IMR-90 (cell line): ENCODE measurements around the gene MOCOS. TPM values are rescaled to one million over a fixed set of nuclear protein-coding genes. Genes with fewer than 3 reads are reported as not detected.

Source experiments
- ATAC-seq: fragments of 200-7000 bp; cut with Tn5 transposase; 2 replicates; pipeline ENCODE4 v1.9.1; 2020; ENCODE audit warnings: low read depth, mild to moderate bottlenecking, moderate library complexity
- BruUV-seq: library from RNA; stranded (reverse); fragments of 400-500 nt; replicated peaks from 2 replicates; lab custom pipeline; 2021; lab: Mats Ljungman, UMichigan
- CTCF ChIA-PET: fragments of 300-600 bp; formaldehyde crosslinking; extraction: SDS; loops from one replicate; lab custom pipeline; 2021; ENCODE audit warnings: antibody characterized with exemption; lab: Yijun Ruan, JAX
- POLR2A ChIA-PET: fragments of 300-600 bp; sonication (Branson Sonifier 250); formaldehyde crosslinking; loops from one replicate; lab custom pipeline; 2022; ENCODE audit warnings: antibody characterized with exemption; ENCODE audit not compliant: unreplicated experiment; lab: Charles Lee
- DNase-seq: peaks from one replicate; pipeline ENCODE4 v3.0.0; 2013
- H2AFZ ChIP-seq: replicated peaks from 2 replicates; pipeline ENCODE3; 2013; ENCODE audit warnings: low read length, mild to moderate bottlenecking; ENCODE audit not compliant: poor library complexity
- H2AK5ac ChIP-seq: 2 replicates; pipeline ENCODE4 v1.6.1; 2013; ENCODE audit warnings: low read depth, low read length, inconsistent platforms
- H2AK9ac ChIP-seq: replicated peaks from 2 replicates; pipeline ENCODE3; 2013; ENCODE audit warnings: mild to moderate bottlenecking, low read depth, low read length, moderate library complexity; ENCODE audit not compliant: poor library complexity
- H2BK120ac ChIP-seq: 2 replicates; pipeline ENCODE4 v1.6.1; 2013; ENCODE audit warnings: low read depth, low read length, inconsistent platforms
- H2BK15ac ChIP-seq: 3 replicates; pipeline ENCODE4 v1.6.1; 2013; ENCODE audit warnings: low read depth, low read length, inconsistent platforms
- H2BK20ac ChIP-seq: 2 replicates; pipeline ENCODE4 v1.6.1; 2013; ENCODE audit warnings: low read depth, mild to moderate bottlenecking, inconsistent platforms, low read length, moderate library complexity
- H2BK5ac ChIP-seq: 2 replicates; pipeline ENCODE4 v1.6.1; 2013; ENCODE audit warnings: mild to moderate bottlenecking, low read depth, low read length, inconsistent platforms; ENCODE audit not compliant: poor library complexity, severe bottlenecking
- H3K14ac ChIP-seq: replicated peaks from 2 replicates; pipeline ENCODE4 v1.6.1; 2013; ENCODE audit warnings: low read depth, low read length, inconsistent platforms
- H3K18ac ChIP-seq: 2 replicates; pipeline ENCODE4 v1.6.1; 2013; ENCODE audit warnings: low read depth, low read length, control low read depth
- H3K23ac ChIP-seq: 2 replicates; pipeline ENCODE4 v1.6.1; 2013; ENCODE audit warnings: low read depth, low read length, inconsistent platforms
- H3K27ac ChIP-seq: 2 replicates; pipeline ENCODE4 v1.5.1; 2013; ENCODE audit warnings: mild to moderate bottlenecking, control low read depth, low read length; ENCODE audit not compliant: insufficient read depth
- H3K27me3 ChIP-seq: 2 replicates; pipeline ENCODE4 v1.6.1; 2013; ENCODE audit warnings: low read length; ENCODE audit not compliant: control insufficient read depth, insufficient read depth
- H3K36me3 ChIP-seq: 2 replicates; pipeline ENCODE4 v1.6.1; 2013; ENCODE audit warnings: low read length, mixed read lengths; ENCODE audit not compliant: control insufficient read depth, insufficient read depth
- H3K4ac ChIP-seq: 2 replicates; pipeline ENCODE4 v1.6.1; 2013; ENCODE audit warnings: low read depth, low read length, inconsistent platforms
- H3K4me1 ChIP-seq: 2 replicates; pipeline ENCODE4 v1.6.1; 2013; ENCODE audit warnings: low read length, mixed read lengths; ENCODE audit not compliant: control insufficient read depth, insufficient read depth
- H3K4me2 ChIP-seq: 2 replicates; pipeline ENCODE4 v1.6.1; 2013; ENCODE audit warnings: low read depth, mild to moderate bottlenecking, control low read depth, low read length, moderate library complexity
- H3K4me3 ChIP-seq: 2 replicates; pipeline ENCODE4 v1.5.1; 2013; ENCODE audit warnings: low read depth, mild to moderate bottlenecking, control low read depth, low read length, moderate library complexity; ENCODE audit not compliant: insufficient read depth
- H3K56ac ChIP-seq: 2 replicates; pipeline ENCODE4 v1.6.1; 2013; ENCODE audit warnings: low read length, inconsistent platforms; ENCODE audit not compliant: insufficient read depth; ENCODE audit errors: extremely low read depth
- H3K79me1 ChIP-seq, 2 experiments: 2 replicates each; pipeline ENCODE4 v1.6.1; 2013; ENCODE audit warnings: low read length in 2 of 2, inconsistent platforms in 1 of 2, low read depth in 1 of 2
- H3K9ac ChIP-seq: 2 replicates; pipeline ENCODE4 v1.6.1; 2013; ENCODE audit warnings: low read depth, low read length, control low read depth
- H3K9me1 ChIP-seq: 2 replicates; pipeline ENCODE4 v1.6.1; 2013; ENCODE audit warnings: low read length, inconsistent platforms; ENCODE audit not compliant: insufficient read depth
- H3K9me3 ChIP-seq: 2 replicates; pipeline ENCODE4 v1.6.1; 2013; ENCODE audit warnings: low read length; ENCODE audit not compliant: control insufficient read depth, insufficient read depth
- H4K20me1 ChIP-seq: 2 replicates; pipeline ENCODE4 v1.6.1; 2013; ENCODE audit warnings: low read length, inconsistent platforms; ENCODE audit not compliant: insufficient read depth
- H4K5ac ChIP-seq: 2 replicates; pipeline ENCODE4 v1.6.1; 2013; ENCODE audit warnings: mild to moderate bottlenecking, low read depth, low read length, control low read depth
- H4K8ac ChIP-seq, 2 experiments: 2 replicates each; pipeline ENCODE4 v1.6.1; 2013; ENCODE audit warnings: low read depth in 2 of 2, low read length in 2 of 2, control low read depth in 1 of 2, inconsistent platforms in 1 of 2
- H4K91ac ChIP-seq: 2 replicates; pipeline ENCODE4 v1.6.1; 2013; ENCODE audit warnings: low read depth, low read length, inconsistent platforms; ENCODE audit not compliant: insufficient read depth
- BHLHE40 ChIP-seq: fragments of 150-350 bp; IDR thresholded peaks from 2 replicates; pipeline ENCODE4 v1.6.1; 2016; ENCODE audit warnings: mild to moderate bottlenecking, low read depth, low read length
- CEBPB ChIP-seq: IDR thresholded peaks from 2 replicates; pipeline ENCODE4 v1.6.1; 2012; ENCODE audit warnings: low read depth, low read length, improper control_type of control experiment
- CHD1 ChIP-seq: IDR thresholded peaks from 2 replicates; pipeline ENCODE4 v1.6.1; 2012; ENCODE audit warnings: low read depth, low read length, improper control_type of control experiment
- FOS ChIP-seq: fragments of 150-350 bp; IDR thresholded peaks from 2 replicates; pipeline ENCODE4 v1.6.1; 2016; ENCODE audit warnings: low read depth, low read length
- MAFK ChIP-seq: IDR thresholded peaks from 2 replicates; pipeline ENCODE4 v1.6.1; 2012; ENCODE audit warnings: low read depth, low read length, improper control_type of control experiment
- MXI1 ChIP-seq: IDR thresholded peaks from 2 replicates; pipeline ENCODE4 v1.6.1; 2012; ENCODE audit warnings: low read depth, mild to moderate bottlenecking, low read length, moderate library complexity, borderline replicate concordance
- NFE2L2 ChIP-seq: fragments of 150-350 bp; IDR thresholded peaks from 2 replicates; pipeline ENCODE4 v1.6.1; 2016; ENCODE audit warnings: low read depth, mild to moderate bottlenecking, low read length
- POLR2A ChIP-seq: IDR thresholded peaks from 2 replicates; pipeline ENCODE4 v1.6.1; 2012; ENCODE audit warnings: mild to moderate bottlenecking, low read depth, low read length
- RAD21 ChIP-seq: IDR thresholded peaks from 2 replicates; pipeline ENCODE4 v1.6.1; 2012; ENCODE audit warnings: low read length, improper control_type of control experiment
- dilution Hi-C: fragments of 300-500 bp; cut with HindIII; formaldehyde crosslinking; loops from one replicate; pipeline ENCODE4 v1.14.3; 2018; ENCODE audit warnings: low sequenced_read_pairs; ENCODE audit not compliant: unreplicated experiment
- in situ Hi-C: fragments of 300-500 bp; cut with MboI; formaldehyde crosslinking; loops from 3 replicates; pipeline ENCODE4 v1.14.3; 2019; ENCODE audit warnings: low sequenced_read_pairs, inconsistent platforms, mixed read lengths
- intact Hi-C: fragments of 100-400 bp; cut with micrococcal nuclease; formaldehyde crosslinking; loops from 2 replicates; pipeline ENCODE4 v1.10.0; 2022
- polyA plus RNA-seq, 3 experiments: library from polyadenylated mRNA; depleted of rRNA; stranded (reverse); fragments of >200 nt; gene quantifications; 2 replicates each; pipeline ENCODE4 v1.2.3, GENCODE V29; 2012; ENCODE audit warnings: low replicate concordance in 1 of 3
- total RNA-seq: library from RNA; depleted of rRNA; stranded (reverse); fragments of >200 nt; gene quantifications from 2 replicates; pipeline ENCODE4 v1.2.3, GENCODE V29; 2012
- TF ChIP-seq, protein P1 (sequence below): fragments of 150-350 bp; IDR thresholded peaks from 2 replicates; pipeline ENCODE4 v1.6.1; 2017; ENCODE audit warnings: mild to moderate bottlenecking, antibody characterized with exemption, low read length, low read depth
- TF ChIP-seq, protein P2 (sequence below): conservative IDR thresholded peaks from 2 replicates; pipeline ENCODE4 v1.5.1; 2012; ENCODE audit warnings: mild to moderate bottlenecking, low read depth, low read length, improper control_type of control experiment
- TF ChIP-seq, protein P3 (sequence below): fragments of 150-350 bp; IDR thresholded peaks from 2 replicates; pipeline ENCODE4 v1.6.1; 2016; ENCODE audit warnings: low read depth, mild to moderate bottlenecking, low read length, moderate library complexity, borderline replicate concordance

MOCOS gene
- total and polyA plus RNA-seq, 2 of the 4 experiments (the other 2 are of a cell fraction), result 1.1 to 2.2 TPM

DNA sequence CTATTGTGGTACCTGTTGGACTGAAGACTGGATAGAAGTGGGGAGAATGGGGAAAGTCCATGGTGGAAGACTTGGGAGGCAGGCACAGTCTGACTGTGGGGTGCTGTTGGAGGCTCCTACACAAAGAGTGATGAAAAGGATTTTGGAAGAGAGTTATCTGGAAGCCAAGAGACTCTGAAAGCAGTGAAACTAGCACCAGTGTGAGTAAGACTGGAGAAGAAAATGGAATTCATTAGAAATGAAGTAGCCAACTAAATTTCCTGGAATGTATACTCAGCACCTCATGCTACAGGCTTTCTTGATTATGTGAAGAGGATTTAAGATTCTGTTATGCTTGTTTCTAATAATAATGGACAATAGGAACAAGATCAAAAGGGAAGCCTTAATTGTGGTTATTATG, 29.9 kb upstream of the MOCOS start:
- dilution Hi-C loops, result no loop called here
- Histone ChIP-seq H2AK9ac (peak overlapping the region; percentile 91), H3K4ac (peak overlapping the region; percentile 96), H2BK15ac (peak overlapping the region; percentile 99), H3K9me3 (no peaks in the 10 kb centered on the region), H4K5ac (peak overlapping the region; percentile 99), H3K9me1 (peaks cover 8% of the 10 kb centered on the region), H3K27me3 (no peaks in the 10 kb centered on the region), H3K36me3 (peaks cover 33% of the 10 kb centered on the region), H3K23ac (peak overlapping the region; percentile 95), H2AFZ (no peak overlapping the region), H4K8ac (peak overlapping the region; percentile 71 to 97), H3K18ac (peak overlapping the region; percentile 99), H2BK120ac (peak overlapping the region; percentile 98), H3K4me2 (peak overlapping the region; percentile 59), H2BK20ac (peak overlapping the region; percentile 97), H3K14ac (peak overlapping the region; percentile 98), H2BK5ac (peak overlapping the region; percentile 100), H3K79me1 (peaks cover 15 to 46% of the 10 kb centered on the region in 2 experiments; a peak in 3 of 4 replicates), H3K4me1 (peaks cover 23% of the 10 kb centered on the region), H4K91ac (peak overlapping the region; percentile 92), H3K56ac (peak overlapping the region; percentile 70; the same call in 1 of the 2 replicates), H3K9ac (peak overlapping the region; percentile 1; the same call in 1 of the 2 replicates), H3K4me3 (no peak overlapping the region), H3K27ac (peak overlapping the region; percentile 98), H4K20me1 (no peaks in the 10 kb centered on the region), H2AK5ac (peak overlapping the region; percentile 96)
- BruUV-seq, result no TSS peak
- CTCF ChIA-PET, result no interaction called here
- peak; percentile 15 for ATAC-seq
- in situ Hi-C loops, result no loop called here
- intact Hi-C loops, result no loop called here
- POLR2A ChIA-PET, result no interaction called here
- no peak for TF ChIP-seq CHD1
- TF ChIP-seq POLR2A, result no peak
- no peak for TF ChIP-seq MXI1
- no peak for TF ChIP-seq RAD21
- TF ChIP-seq FOS, result no peak
- no peak for TF ChIP-seq NFE2L2
- no peak for TF ChIP-seq MAFK
- TF ChIP-seq, protein P1, sequence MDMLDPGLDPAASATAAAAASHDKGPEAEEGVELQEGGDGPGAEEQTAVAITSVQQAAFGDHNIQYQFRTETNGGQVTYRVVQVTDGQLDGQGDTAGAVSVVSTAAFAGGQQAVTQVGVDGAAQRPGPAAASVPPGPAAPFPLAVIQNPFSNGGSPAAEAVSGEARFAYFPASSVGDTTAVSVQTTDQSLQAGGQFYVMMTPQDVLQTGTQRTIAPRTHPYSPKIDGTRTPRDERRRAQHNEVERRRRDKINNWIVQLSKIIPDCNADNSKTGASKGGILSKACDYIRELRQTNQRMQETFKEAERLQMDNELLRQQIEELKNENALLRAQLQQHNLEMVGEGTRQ, result no peak
- TF ChIP-seq BHLHE40, result no peak
- TF ChIP-seq, protein P2, sequence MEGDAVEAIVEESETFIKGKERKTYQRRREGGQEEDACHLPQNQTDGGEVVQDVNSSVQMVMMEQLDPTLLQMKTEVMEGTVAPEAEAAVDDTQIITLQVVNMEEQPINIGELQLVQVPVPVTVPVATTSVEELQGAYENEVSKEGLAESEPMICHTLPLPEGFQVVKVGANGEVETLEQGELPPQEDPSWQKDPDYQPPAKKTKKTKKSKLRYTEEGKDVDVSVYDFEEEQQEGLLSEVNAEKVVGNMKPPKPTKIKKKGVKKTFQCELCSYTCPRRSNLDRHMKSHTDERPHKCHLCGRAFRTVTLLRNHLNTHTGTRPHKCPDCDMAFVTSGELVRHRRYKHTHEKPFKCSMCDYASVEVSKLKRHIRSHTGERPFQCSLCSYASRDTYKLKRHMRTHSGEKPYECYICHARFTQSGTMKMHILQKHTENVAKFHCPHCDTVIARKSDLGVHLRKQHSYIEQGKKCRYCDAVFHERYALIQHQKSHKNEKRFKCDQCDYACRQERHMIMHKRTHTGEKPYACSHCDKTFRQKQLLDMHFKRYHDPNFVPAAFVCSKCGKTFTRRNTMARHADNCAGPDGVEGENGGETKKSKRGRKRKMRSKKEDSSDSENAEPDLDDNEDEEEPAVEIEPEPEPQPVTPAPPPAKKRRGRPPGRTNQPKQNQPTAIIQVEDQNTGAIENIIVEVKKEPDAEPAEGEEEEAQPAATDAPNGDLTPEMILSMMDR, result no peak
- TF ChIP-seq CEBPB, result no peak
- TF ChIP-seq, protein P3, sequence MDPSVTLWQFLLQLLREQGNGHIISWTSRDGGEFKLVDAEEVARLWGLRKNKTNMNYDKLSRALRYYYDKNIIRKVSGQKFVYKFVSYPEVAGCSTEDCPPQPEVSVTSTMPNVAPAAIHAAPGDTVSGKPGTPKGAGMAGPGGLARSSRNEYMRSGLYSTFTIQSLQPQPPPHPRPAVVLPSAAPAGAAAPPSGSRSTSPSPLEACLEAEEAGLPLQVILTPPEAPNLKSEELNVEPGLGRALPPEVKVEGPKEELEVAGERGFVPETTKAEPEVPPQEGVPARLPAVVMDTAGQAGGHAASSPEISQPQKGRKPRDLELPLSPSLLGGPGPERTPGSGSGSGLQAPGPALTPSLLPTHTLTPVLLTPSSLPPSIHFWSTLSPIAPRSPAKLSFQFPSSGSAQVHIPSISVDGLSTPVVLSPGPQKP, result no peak
- DNase-seq, result peak; percentile 41
